AG09319 (cell line): ENCODE measurements around the gene TFF3.

Experiments
- DNase-seq: peaks from one replicate; pipeline ENCODE4 v3.0.0-alpha.2; 2010; ENCODE audit warnings: low read depth; ENCODE audit errors: extremely low read depth
- TF ChIP-seq, protein P1 (sequence below): IDR thresholded peaks from 2 replicates; pipeline ENCODE4 v1.5.1; 2011; ENCODE audit warnings: low read depth, mild to moderate bottlenecking, inconsistent platforms, low read length, moderate library complexity

Gene TFF3

DNA sequence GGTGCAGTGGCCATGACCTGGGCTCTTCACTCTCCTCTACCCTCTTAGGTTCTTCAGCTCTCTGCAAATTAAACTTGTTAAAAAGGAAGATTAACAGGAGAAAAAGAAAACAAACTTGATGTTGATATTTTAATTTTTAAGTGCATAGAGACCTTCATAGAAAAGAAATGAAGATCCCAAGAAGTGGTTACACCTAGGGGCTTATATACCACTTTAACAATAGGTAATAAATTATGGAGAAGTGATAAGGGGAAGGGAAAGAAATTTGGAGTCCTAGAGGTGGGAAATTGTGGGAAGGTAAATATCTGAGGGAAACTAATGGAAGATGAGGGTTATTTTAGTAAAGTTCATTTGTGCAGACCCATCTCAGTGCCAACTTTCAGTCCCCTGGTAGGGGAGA, 16.5 kb upstream of the TFF3 start:
- no peak for DNase-seq
- TF ChIP-seq, protein P1, sequence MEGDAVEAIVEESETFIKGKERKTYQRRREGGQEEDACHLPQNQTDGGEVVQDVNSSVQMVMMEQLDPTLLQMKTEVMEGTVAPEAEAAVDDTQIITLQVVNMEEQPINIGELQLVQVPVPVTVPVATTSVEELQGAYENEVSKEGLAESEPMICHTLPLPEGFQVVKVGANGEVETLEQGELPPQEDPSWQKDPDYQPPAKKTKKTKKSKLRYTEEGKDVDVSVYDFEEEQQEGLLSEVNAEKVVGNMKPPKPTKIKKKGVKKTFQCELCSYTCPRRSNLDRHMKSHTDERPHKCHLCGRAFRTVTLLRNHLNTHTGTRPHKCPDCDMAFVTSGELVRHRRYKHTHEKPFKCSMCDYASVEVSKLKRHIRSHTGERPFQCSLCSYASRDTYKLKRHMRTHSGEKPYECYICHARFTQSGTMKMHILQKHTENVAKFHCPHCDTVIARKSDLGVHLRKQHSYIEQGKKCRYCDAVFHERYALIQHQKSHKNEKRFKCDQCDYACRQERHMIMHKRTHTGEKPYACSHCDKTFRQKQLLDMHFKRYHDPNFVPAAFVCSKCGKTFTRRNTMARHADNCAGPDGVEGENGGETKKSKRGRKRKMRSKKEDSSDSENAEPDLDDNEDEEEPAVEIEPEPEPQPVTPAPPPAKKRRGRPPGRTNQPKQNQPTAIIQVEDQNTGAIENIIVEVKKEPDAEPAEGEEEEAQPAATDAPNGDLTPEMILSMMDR, result no peak

DNA sequence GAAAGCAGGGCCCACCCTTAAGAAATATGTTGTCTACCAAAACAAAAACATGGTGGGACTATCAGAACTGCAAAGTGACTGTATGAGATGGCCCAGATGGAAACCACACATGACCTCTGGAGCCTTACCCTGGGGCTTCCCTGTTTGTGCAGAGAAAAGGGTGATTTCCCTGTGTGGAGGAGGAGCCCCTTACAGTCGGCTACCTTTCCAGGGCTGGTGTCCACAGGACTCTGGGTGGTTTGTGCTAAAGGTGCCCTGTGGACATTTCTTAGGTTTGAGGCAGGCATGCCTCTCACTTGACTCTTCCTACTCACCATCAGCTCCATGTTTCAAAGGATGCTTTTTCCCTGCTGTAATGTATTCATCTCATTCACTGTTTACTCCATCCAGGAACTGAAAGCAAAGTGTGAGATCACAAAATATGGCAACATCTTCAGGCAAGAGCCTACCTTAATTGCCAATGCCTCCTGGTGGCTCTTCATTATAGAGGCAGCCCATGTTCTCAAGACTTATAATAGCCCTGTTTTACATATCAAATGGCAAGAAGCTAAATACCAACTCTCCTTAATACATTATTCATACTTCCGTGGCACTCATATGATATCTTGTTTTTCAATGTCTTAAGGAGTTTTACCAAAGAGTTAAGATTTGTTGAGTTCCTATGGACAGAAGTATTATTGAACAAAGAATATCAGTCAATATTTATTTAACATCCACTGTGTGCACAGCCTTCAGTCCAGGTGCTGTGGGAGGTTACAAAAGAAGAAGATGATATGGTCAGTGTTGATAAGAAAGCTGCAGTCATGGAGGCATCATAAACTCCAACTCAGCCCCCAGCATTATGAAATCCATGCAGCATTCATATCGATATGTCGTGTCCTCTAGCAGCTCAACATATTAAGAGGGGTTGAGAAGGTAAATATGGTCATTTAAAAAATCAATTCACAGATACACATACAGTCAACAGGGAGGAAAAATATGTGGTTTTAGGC, 15.5 kb upstream of the TFF3 start:
- DNase-seq, result no peak
- TF ChIP-seq, protein P1, result no peak

DNA sequence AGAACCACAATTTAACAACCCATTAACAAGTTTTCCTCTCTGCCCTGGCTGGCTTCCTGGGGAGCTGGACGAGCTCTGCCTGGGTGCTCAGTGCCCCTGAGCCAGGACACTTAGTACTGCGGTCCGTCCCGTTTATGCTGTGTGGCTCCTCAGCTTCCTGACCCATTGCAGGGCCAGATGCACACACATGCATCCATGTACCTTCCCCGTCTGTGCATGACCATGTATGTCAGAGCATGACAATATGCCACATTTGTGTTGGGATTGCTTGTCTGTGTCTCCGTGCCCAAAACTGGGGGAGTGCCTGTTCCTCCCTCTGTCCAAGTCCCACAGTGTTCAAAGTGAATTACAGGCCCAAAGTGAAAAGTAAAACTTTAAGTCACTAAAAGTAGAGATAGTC, 9.7 kb upstream of the TFF3 start:
- no peak for DNase-seq
- TF ChIP-seq, protein P1, result no peak

DNA sequence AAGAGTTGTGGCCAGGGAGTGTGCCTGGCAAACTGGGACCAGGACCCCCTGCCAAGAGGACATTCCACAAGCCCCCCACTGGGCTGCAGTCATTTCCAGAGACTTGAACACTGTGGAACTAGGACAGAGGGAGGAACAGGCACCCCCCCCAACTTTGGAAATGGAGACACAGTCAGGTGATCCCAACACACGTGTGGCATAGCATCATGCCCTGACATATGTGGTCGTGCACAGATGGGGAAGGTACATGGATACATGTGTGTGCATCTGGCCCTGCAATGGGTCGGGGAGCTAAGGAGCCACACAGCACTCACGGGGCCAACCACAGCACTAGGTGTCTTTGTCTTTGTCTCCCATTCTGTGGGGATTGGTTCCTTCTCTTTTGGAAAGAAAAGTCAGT, 6.6 kb upstream of the TFF3 start:
- TF ChIP-seq, protein P1, result no peak
- no peak for DNase-seq

DNA sequence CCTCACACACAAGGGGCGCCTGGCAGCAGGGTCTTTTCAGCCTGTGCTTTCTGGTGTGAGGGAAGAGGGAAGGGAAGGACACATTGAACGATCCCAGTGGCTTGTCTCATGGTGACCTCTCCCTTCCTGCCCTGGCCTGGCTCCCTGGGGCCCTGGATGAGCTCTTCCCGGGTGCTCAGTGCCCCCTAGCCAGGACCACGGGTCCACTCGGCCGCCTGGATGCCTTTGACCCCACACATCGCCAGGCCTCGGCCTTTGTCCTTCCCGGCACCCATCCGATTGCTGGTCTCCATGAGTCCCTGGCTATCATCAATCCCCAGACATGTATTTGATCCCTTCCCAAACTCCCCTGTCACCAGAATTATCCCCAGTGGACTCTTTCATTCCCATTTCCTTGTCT, 6.0 kb upstream of the TFF3 start:
- no peak for DNase-seq
- TF ChIP-seq, protein P1, result no peak

DNA sequence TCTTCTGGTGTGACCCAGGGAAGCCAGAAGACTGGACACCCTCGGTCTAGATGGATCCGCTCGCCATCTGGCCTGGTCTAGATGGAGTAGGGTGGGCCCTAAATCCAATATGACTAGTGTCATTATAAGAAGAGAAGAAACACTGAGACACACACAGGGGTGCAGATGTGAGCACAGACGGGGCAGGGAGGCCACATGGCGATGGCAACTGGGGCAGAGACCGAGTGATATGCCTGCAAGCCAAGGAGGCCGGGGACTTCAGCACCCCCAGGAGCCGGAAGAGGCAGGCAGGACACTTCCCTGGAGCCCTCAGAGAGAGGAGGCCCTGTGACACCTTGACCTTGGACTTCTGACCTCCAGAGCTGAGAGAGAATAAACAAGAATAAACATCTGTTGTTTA, 5.6 kb upstream of the TFF3 start:
- TF ChIP-seq, protein P1, result no peak
- DNase-seq, result no peak

DNA sequence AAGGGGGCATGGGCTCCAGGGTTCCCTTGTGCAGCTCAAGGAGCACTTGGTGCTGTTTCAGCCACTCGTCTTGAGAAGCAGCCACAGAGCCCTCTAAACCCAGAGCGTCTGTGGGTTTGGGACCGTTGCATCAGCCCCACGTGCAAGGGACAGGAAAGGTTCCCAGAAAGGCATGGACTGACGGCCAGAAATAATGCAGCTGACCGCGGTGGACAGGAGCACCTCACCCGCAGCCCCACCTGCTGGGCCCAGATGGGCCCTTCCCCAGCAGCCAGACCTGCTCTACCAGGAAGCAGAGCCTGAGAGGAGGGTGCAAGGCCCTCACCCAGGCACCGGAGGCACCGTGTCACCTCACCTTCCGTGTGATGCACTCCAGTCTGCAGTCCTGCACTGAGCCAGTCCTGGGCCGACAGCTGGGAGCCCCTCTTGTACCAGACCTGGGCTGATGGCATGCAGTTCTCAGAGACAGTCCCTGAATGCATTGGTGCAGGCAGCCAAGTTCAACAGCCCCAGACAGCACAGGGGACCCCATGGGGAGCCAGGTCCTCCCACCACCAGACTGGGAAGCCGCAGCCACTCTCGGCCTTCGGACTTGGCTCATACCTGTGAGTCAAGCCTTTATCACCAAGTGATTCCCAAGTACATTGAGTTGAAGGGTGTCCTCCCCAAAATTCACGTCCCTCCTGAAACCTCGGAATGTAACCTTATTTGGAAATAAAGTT, 4.8 kb upstream of the TFF3 start:
- no peak for DNase-seq
- TF ChIP-seq, protein P1, result no peak
